Fibroblast of lung (primary cell): ENCODE data around the gene MYO1D.

Source experiments
- EZH2 ChIP-seq: IDR thresholded peaks from 2 replicates; pipeline ENCODE4 v1.5.1; 2012; ENCODE audit warnings: low read length, control low read depth, mild to moderate bottlenecking; ENCODE audit errors: missing control alignments
- TF ChIP-seq, protein P1 (sequence below), 2 donors: IDR thresholded peaks in 1 of 2; conservative IDR thresholded peaks in 1 of 2; 1 replicate in 1 of 2; 2 replicates in 1 of 2; pipeline ENCODE4 v1.5.1; 2011 to 2012; ENCODE audit warnings: low read length in 2 of 2, control low read depth in 1 of 2, inconsistent platforms in 1 of 2, low read depth in 1 of 2, mild to moderate bottlenecking in 1 of 2

DNA sequence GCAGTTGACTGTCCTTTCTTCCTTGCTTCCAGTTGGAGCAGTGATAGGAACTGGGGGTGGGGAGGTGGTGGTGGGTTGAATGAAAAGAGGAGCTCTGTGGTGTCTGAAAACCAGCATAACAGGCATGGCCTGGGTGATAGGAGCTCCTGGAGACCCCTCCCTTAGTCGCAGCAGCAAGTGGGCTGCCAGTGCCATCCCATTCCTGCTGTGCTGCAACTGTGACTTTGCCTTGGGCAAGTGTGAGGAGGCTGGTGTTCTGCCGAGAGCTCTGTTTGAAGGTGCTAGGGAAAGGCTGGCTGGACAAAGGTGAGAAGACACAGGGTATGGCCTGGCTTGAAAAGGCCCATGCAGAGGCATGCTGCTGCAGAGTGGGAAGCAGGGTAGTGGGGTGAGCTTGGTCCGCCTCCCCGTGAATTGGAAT, 392.9 kb downstream of the MYO1D start:
- TF ChIP-seq, protein P1, sequence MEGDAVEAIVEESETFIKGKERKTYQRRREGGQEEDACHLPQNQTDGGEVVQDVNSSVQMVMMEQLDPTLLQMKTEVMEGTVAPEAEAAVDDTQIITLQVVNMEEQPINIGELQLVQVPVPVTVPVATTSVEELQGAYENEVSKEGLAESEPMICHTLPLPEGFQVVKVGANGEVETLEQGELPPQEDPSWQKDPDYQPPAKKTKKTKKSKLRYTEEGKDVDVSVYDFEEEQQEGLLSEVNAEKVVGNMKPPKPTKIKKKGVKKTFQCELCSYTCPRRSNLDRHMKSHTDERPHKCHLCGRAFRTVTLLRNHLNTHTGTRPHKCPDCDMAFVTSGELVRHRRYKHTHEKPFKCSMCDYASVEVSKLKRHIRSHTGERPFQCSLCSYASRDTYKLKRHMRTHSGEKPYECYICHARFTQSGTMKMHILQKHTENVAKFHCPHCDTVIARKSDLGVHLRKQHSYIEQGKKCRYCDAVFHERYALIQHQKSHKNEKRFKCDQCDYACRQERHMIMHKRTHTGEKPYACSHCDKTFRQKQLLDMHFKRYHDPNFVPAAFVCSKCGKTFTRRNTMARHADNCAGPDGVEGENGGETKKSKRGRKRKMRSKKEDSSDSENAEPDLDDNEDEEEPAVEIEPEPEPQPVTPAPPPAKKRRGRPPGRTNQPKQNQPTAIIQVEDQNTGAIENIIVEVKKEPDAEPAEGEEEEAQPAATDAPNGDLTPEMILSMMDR (conservative IDR thresholded peaks at IDR 0.05 in 1 of 2, IDR thresholded peaks at IDR 0.05 in 1 of 2; ENCODE audit: low read depth in 1 of 2, low read length in 2 of 2): no peak
- no peak for TF ChIP-seq EZH2
